ENCODE measurements around the gene ITGB7.
"Not testable (repeated sequence)": the region's sequence is repeated elsewhere in the genome, so short reads cannot be mapped to it uniquely, and the experiment has no call there.

ITGB7 gene

GRCh38 chr12:53217051-53217930, 10.2 kb upstream of the ITGB7 start:
- DNase-seq (ENCODE audit: low read depth) = no peak

GRCh38 chr12:53215497-53215896, 8.4 kb upstream of the ITGB7 start:
- no peak for DNase-seq (ENCODE audit: low read depth)

GRCh38 chr12:53214687-53215455, 7.8 kb upstream of the ITGB7 start:
- DNase-seq (ENCODE audit: low read depth) = no peak

GRCh38 chr12:53214221-53214620, 7.2 kb upstream of the ITGB7 start:
- DNase-seq (ENCODE audit: low read depth) = no peak

- DNase-seq (ENCODE audit: low read depth) = no peak
Measured at GRCh38 chr12:53213348-53213747, 6.3 kb upstream of the ITGB7 start.

GRCh38 chr12:53212931-53213330, 5.9 kb upstream of the ITGB7 start:
- no peak for DNase-seq (ENCODE audit: low read depth)

GRCh38 chr12:53211476-53212381, 4.7 kb upstream of the ITGB7 start:
- no peak for DNase-seq (ENCODE audit: low read depth)

- no peak for DNase-seq (ENCODE audit: low read depth)
Measured at GRCh38 chr12:53210843-53211242, 3.8 kb upstream of the ITGB7 start.

- no peak for DNase-seq (ENCODE audit: low read depth)
Measured at GRCh38 chr12:53208877-53209463, 1.9 kb upstream of the ITGB7 start.

GRCh38 chr12:53208435-53208834, 1.4 kb upstream of the ITGB7 start:
- no peak for DNase-seq (ENCODE audit: low read depth)

- DNase-seq (ENCODE audit: low read depth) = peak; percentile 67
Measured at GRCh38 chr12:53205747-53206419, 1.2 kb downstream of the ITGB7 start.

- no peak for DNase-seq (ENCODE audit: low read depth)
Measured at GRCh38 chr12:53204351-53204750, 2.7 kb downstream of the ITGB7 start.

GRCh38 chr12:53202316-53202715, 4.7 kb downstream of the ITGB7 start:
- DNase-seq (ENCODE audit: low read depth) = not testable (repeated sequence)

- no peak for DNase-seq (ENCODE audit: low read depth)
Measured at GRCh38 chr12:53201639-53202038, 5.4 kb downstream of the ITGB7 start.

- DNase-seq (ENCODE audit: low read depth) = no peak
Measured at GRCh38 chr12:53201177-53201541, 5.9 kb downstream of the ITGB7 start.

GRCh38 chr12:53200458-53201176, 6.4 kb downstream of the ITGB7 start:
- DNase-seq (ENCODE audit: low read depth) = no peak

GRCh38 chr12:53200107-53200457, 7.0 kb downstream of the ITGB7 start:
- DNase-seq (ENCODE audit: low read depth) = no peak

GRCh38 chr12:53199700-53200099, 7.4 kb downstream of the ITGB7 start:
- DNase-seq (ENCODE audit: low read depth) = no peak

GRCh38 chr12:53198486-53199110, 8.5 kb downstream of the ITGB7 start:
- DNase-seq (ENCODE audit: low read depth) = no peak

- no peak for DNase-seq (ENCODE audit: low read depth)
Measured at GRCh38 chr12:53197011-53197640, 9.9 kb downstream of the ITGB7 start.

Data from fibroblast of the conjunctiva (primary cell).